ENCODE data around the gene UGT1A3.

UGT1A3 gene

DNA sequence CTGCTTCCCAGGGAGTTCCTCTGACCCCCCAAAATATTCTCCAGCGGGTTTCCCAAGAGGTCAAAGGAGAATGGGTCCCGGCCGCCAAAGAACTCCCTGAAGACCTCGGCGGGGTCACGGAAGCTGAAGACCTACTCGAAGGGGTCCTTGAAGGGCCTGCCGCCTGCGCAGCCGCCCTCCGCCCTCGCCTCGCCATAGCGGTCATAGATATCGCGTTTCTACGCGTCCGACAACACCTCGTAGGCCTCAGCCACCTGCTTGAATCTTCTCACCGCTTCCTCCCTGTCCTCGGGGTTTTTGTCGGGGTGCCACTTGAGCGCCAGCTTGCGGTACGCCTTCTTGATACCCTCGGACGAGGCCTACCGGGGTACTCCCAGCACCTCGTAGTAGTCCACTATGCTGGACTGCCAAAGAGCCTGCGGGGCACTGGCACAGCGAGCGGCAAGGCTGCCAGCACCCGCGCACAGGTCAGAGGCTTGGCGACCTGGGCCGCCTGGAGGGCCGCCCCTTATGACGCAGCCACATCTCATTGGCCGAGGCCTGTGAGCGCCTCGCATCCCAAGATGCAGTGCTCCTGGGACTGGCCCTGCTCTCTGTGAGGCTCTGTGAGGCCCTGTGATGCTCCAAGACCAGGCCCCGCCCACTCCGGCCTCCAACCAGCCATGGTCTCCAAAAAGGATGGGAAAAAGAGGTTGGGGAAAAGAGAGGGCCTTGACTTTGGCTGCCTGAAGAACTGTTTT, 26.2 kb downstream of the UGT1A3 start:
- no peaks in the 10 kb centered on the region for H3K9me3 ChIP-seq (ENCODE audit: low read length)
- H3K36me3 ChIP-seq (ENCODE audit: insufficient read depth, low read length), result no peaks in the 10 kb centered on the region
- H3F3A ChIP-seq (ENCODE audit: insufficient read depth, low read length), result no peaks in the 10 kb centered on the region
- H3K27ac ChIP-seq (ENCODE audit: low read depth, low read length, poor library complexity, severe bottlenecking), result no peak overlapping the region
- no peak overlapping the region for H3K9ac ChIP-seq (ENCODE audit: low read length)
- H2AFZ ChIP-seq (ENCODE audit: low read length), result no peak overlapping the region
- no peaks in the 10 kb centered on the region for H3K27me3 ChIP-seq (ENCODE audit: insufficient read depth, low read length)
- no peak overlapping the region for H3K4me3 ChIP-seq (ENCODE audit: low read depth, low read length, poor library complexity, severe bottlenecking)
- H3K9me2 ChIP-seq (ENCODE audit: low read depth, low read length), result no peaks in the 10 kb centered on the region
- no peak overlapping the region for H3K4me2 ChIP-seq (ENCODE audit: low read length)
- no peaks in the 10 kb centered on the region for H3K79me2 ChIP-seq (ENCODE audit: insufficient read depth, low read length)
- H4K20me1 ChIP-seq (ENCODE audit: insufficient read depth, low read length), result no peaks in the 10 kb centered on the region
- H3K4me1 ChIP-seq (ENCODE audit: insufficient read depth, low read length, severe bottlenecking), result no peaks in the 10 kb centered on the region
- no peak for TF ChIP-seq EZH2 (IDR thresholded peaks at IDR 0.05; ENCODE audit: borderline replicate concordance, low read length)
- TF ChIP-seq, protein P1, sequence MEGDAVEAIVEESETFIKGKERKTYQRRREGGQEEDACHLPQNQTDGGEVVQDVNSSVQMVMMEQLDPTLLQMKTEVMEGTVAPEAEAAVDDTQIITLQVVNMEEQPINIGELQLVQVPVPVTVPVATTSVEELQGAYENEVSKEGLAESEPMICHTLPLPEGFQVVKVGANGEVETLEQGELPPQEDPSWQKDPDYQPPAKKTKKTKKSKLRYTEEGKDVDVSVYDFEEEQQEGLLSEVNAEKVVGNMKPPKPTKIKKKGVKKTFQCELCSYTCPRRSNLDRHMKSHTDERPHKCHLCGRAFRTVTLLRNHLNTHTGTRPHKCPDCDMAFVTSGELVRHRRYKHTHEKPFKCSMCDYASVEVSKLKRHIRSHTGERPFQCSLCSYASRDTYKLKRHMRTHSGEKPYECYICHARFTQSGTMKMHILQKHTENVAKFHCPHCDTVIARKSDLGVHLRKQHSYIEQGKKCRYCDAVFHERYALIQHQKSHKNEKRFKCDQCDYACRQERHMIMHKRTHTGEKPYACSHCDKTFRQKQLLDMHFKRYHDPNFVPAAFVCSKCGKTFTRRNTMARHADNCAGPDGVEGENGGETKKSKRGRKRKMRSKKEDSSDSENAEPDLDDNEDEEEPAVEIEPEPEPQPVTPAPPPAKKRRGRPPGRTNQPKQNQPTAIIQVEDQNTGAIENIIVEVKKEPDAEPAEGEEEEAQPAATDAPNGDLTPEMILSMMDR (IDR thresholded peaks at IDR 0.05; ENCODE audit: low read length), result no peak

DNA sequence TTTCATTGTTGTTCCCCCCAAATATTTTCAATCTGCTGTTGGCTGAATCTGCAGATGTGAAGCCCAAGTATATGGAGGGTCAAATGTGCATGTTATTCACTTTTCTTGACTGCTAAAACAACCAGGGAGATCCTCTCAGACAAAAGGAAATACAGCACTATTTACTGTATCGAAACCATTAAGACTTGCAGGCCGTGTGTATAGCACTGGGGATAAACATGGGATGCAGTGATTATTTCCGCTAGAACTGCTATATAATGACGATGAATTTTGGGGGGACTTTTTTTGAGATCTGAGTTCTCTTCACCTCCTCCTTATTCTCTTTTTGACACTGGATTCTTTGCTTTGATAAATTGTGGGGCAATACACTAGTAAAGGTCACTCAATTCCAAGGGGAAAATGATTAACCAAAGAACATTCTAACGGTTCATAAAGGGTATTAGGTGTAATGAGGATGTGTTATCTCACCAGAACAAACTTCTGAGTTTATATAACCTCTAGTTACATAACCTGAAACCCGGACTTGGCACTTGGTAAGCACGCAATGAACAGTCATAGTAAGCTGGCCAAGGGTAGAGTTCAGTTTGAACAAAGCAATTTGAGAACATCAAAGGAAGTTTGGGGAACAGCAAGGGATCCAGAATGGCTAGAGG, 27.7 kb downstream of the UGT1A3 start:
- no peak for TF ChIP-seq EZH2 (IDR thresholded peaks at IDR 0.05; ENCODE audit: borderline replicate concordance, low read length)
- TF ChIP-seq, protein P1 (IDR thresholded peaks at IDR 0.05; ENCODE audit: low read length), result no peak
- Histone ChIP-seq H2AFZ (ENCODE audit: low read length) (no peak overlapping the region), H3K9me2 (ENCODE audit: low read depth, low read length) (no peaks in the 10 kb centered on the region), H3K36me3 (ENCODE audit: insufficient read depth, low read length) (no peaks in the 10 kb centered on the region), H3K79me2 (ENCODE audit: insufficient read depth, low read length) (no peaks in the 10 kb centered on the region), H3K27ac (ENCODE audit: low read depth, low read length, poor library complexity, severe bottlenecking) (no peak overlapping the region), H3F3A (ENCODE audit: insufficient read depth, low read length) (no peaks in the 10 kb centered on the region), H3K4me1 (ENCODE audit: insufficient read depth, low read length, severe bottlenecking) (no peaks in the 10 kb centered on the region), H3K4me2 (ENCODE audit: low read length) (no peak overlapping the region), H4K20me1 (ENCODE audit: insufficient read depth, low read length) (no peaks in the 10 kb centered on the region), H3K27me3 (ENCODE audit: insufficient read depth, low read length) (no peaks in the 10 kb centered on the region), H3K4me3 (ENCODE audit: low read depth, low read length, poor library complexity, severe bottlenecking) (no peak overlapping the region), H3K9ac (ENCODE audit: low read length) (no peak overlapping the region), H3K9me3 (ENCODE audit: low read length) (no peaks in the 10 kb centered on the region)

- H3K9me2 ChIP-seq (ENCODE audit: low read depth, low read length), result no peaks in the 10 kb centered on the region
- no peaks in the 10 kb centered on the region for H3K9me3 ChIP-seq (ENCODE audit: low read length)
- H3K27ac ChIP-seq (ENCODE audit: low read depth, low read length, poor library complexity, severe bottlenecking), result no peak overlapping the region
- no peak overlapping the region for H3K9ac ChIP-seq (ENCODE audit: low read length)
- H3K79me2 ChIP-seq (ENCODE audit: insufficient read depth, low read length), result no peaks in the 10 kb centered on the region
- no peaks in the 10 kb centered on the region for H3K27me3 ChIP-seq (ENCODE audit: insufficient read depth, low read length)
- H3K4me2 ChIP-seq (ENCODE audit: low read length), result no peak overlapping the region
- H3K4me1 ChIP-seq (ENCODE audit: insufficient read depth, low read length, severe bottlenecking), result no peaks in the 10 kb centered on the region
- H2AFZ ChIP-seq (ENCODE audit: low read length), result no peak overlapping the region
- H3K4me3 ChIP-seq (ENCODE audit: low read depth, low read length, poor library complexity, severe bottlenecking), result no peak overlapping the region
- no peaks in the 10 kb centered on the region for H3K36me3 ChIP-seq (ENCODE audit: insufficient read depth, low read length)
- no peak for TF ChIP-seq EZH2 (IDR thresholded peaks at IDR 0.05; ENCODE audit: borderline replicate concordance, low read length)
- TF ChIP-seq, protein P1 (IDR thresholded peaks at IDR 0.05; ENCODE audit: low read length), result no peak
- no peaks in the 10 kb centered on the region for H4K20me1 ChIP-seq (ENCODE audit: insufficient read depth, low read length)
- H3F3A ChIP-seq (ENCODE audit: insufficient read depth, low read length), result no peaks in the 10 kb centered on the region
These were observed 29.3 kb downstream of the UGT1A3 start for GRCh38 chr2:233758141-233758540.
